Neural crest cell (in vitro differentiated cells): ENCODE measurements around the gene AP4S1. TPM values are rescaled to one million over a fixed set of nuclear protein-coding genes. Genes with fewer than 3 reads are reported as not detected.

Experiments used
- DNase-seq: peaks from one replicate; pipeline ENCODE4 v3.0.0; 2021; ENCODE audit warnings: low read depth, mixed read lengths, low spot score
- H3K27ac Mint-ChIP-seq: one replicate; pipeline ENCODE4 v1.8.0; 2021; ENCODE audit warnings: mild to moderate bottlenecking, mixed read lengths; ENCODE audit not compliant: unreplicated experiment
- H3K27me3 Mint-ChIP-seq: 2 replicates; pipeline ENCODE4 v1.8.0; 2021; ENCODE audit warnings: low read depth, mild to moderate bottlenecking, mixed read lengths
- H3K36me3 Mint-ChIP-seq: 2 replicates; pipeline ENCODE4 v1.8.0; 2021; ENCODE audit warnings: low read depth, mild to moderate bottlenecking, mixed read lengths
- H3K4me1 Mint-ChIP-seq: 2 replicates; pipeline ENCODE4 v1.8.0; 2021; ENCODE audit warnings: mixed read lengths
- H3K4me3 Mint-ChIP-seq: one replicate; pipeline ENCODE4 v1.8.0; 2021; ENCODE audit warnings: mild to moderate bottlenecking, mixed read lengths
- H3K9me3 Mint-ChIP-seq: 2 replicates; pipeline ENCODE4 v1.8.0; 2021; ENCODE audit warnings: mixed read lengths
- CTCF ChIP-seq: fragments of 200-600 bp; sonication (generic); conservative IDR thresholded peaks from 2 replicates; pipeline ENCODE4 v1.5.0; 2021; ENCODE audit warnings: antibody characterized with exemption, mild to moderate bottlenecking
- microRNA-seq: library from miRNA; unstranded; fragments of <30 nt; microRNA quantifications from one replicate; pipeline ENCODE4, GENCODE V29; 2020
- total RNA-seq: library from RNA; stranded (reverse); gene quantifications from 2 replicates; pipeline ENCODE4 v1.2.1, GENCODE V29; 2021

AP4S1 gene
- total RNA-seq, 1 donor from 2014 or later = 8.0 TPM

- Mint-ChIP-seq H3K36me3 (peaks cover 15% of the 10 kb centered on the region), H3K27ac (no peak overlapping the region), H3K9me3 (no peaks in the 10 kb centered on the region), H3K4me3 (no peak overlapping the region), H3K4me1 (no peaks in the 10 kb centered on the region), H3K27me3 (no peaks in the 10 kb centered on the region)
- no peak for TF ChIP-seq CTCF
- DNase-seq = no peak
These were observed 113.9 kb downstream of the AP4S1 start for GRCh38 chr14:31139301-31139847.

GRCh38 chr14:31142455-31143087 is 117.1 kb downstream of the AP4S1 start:
- H3K4me1 Mint-ChIP-seq = no peaks in the 10 kb centered on the region
- no peaks in the 10 kb centered on the region for H3K9me3 Mint-ChIP-seq
- H3K27ac Mint-ChIP-seq = no peak overlapping the region
- no peak for DNase-seq
- H3K27me3 Mint-ChIP-seq = no peaks in the 10 kb centered on the region
- peaks cover 8% of the 10 kb centered on the region for H3K36me3 Mint-ChIP-seq
- no peak for TF ChIP-seq CTCF
- H3K4me3 Mint-ChIP-seq = no peak overlapping the region

Small RNA genes lying within 50 kb of the gene (microRNA-seq; reads per million reads assigned to microRNA genes)
- gene MIR624 = 51.5 reads per million, percentile 51 among the genes with 10 or more reads in this experiment

Other genes starting within 250 kb of the AP4S1 start
- 16.8 and 16.9 TPM in 2 replicates for gene COCH, start 151.1 kb upstream of the AP4S1 start, total RNA-seq
- gene STRN3, start 730 bp downstream of the AP4S1 start, total RNA-seq = 37.8 and 38.3 TPM in 2 replicates
- 152 and 166 TPM in 2 replicates for gene HECTD1, start 182.1 kb downstream of the AP4S1 start, total RNA-seq